Breast epithelium (tissue), 4 donors: ENCODE measurements around the gene GOLGA6L2. TPM values are rescaled to one million over a fixed set of nuclear protein-coding genes. Genes with fewer than 3 reads are reported as not detected.
A peak's percentile ranks its signal among the peaks of the same experiment; 100 is the strongest.

Source experiments
- DNase-seq, 2 donors: peaks; one replicate each; pipeline ENCODE4 v3.0.0-alpha.2; 2019; ENCODE audit warnings: low spot score in 2 of 2
- H3K27ac ChIP-seq, 2 donors: fragments of 200-600 bp; sonication (generic) in 1 of 2; one replicate each; pipeline ENCODE4 v1.5.1; 2016 to 2019; ENCODE audit warnings: mild to moderate bottlenecking in 1 of 2
- H3K27me3 ChIP-seq, 2 donors: fragments of 200-600 bp; sonication (generic) in 1 of 2; one replicate each; pipeline versions ENCODE4 v1.5.1 to v1.6.0; 2017 to 2019; ENCODE audit warnings: control low read depth in 1 of 2, mild to moderate bottlenecking in 1 of 2
- H3K36me3 ChIP-seq: fragments of 200-600 bp; one replicate; pipeline ENCODE4 v1.5.1; 2019
- H3K4me1 ChIP-seq, 2 donors: fragments of 200-600 bp; sonication (generic); one replicate each; pipeline ENCODE4 v1.5.1; 2016 to 2019; ENCODE audit warnings: control low read depth in 1 of 2
- H3K4me3 ChIP-seq, 3 donors: fragments of 200-600 bp; sonication (generic); 1 replicate in 2 of 3; 2 replicates in 1 of 3; pipeline ENCODE4 v1.5.1; 2016 to 2019; ENCODE audit warnings: mild to moderate bottlenecking in 3 of 3, moderate library complexity in 2 of 3
- H3K9me3 ChIP-seq, 2 donors: fragments of 200-600 bp; sonication (generic) in 1 of 2; one replicate each; pipeline ENCODE4 v1.5.1; 2016 to 2019; ENCODE audit warnings: control low read depth in 1 of 2
- CTCF ChIP-seq, 3 donors: fragments of 450-650 bp; IDR thresholded peaks; one replicate each; pipeline ENCODE4 v1.5.1; 2016 to 2017; ENCODE audit warnings: antibody characterized with exemption in 3 of 3, mild to moderate bottlenecking in 3 of 3, moderate library complexity in 3 of 3
- POLR2A ChIP-seq: fragments of 450-650 bp; IDR thresholded peaks from one replicate; pipeline ENCODE4 v1.6.1; 2016; ENCODE audit warnings: antibody characterized with exemption, mild to moderate bottlenecking, moderate library complexity
- POLR2AphosphoS5 ChIP-seq, 3 donors: sonication (generic); formaldehyde crosslinking; IDR thresholded peaks; one replicate each; pipeline ENCODE4 v1.6.1; 2017; ENCODE audit warnings: antibody characterized with exemption in 3 of 3
- intact Hi-C: fragments of 100-400 bp; cut with DNase I; formaldehyde crosslinking; loops from one replicate; pipeline ENCODE4 v1.15.1; 2023; ENCODE audit warnings: low total_unique reads
- total RNA-seq, 3 donors: library from RNA; depleted of rRNA; stranded (reverse); fragments of >200 nt; gene quantifications; one replicate each; pipeline ENCODE4 v1.1.0, GENCODE V29; 2016

Gene GOLGA6L2
- total RNA-seq, 3 donors from 2014 or later, result not detected

GRCh38 chr15:23424111-23424904, 22.7 kb downstream of the GOLGA6L2 start:
- Histone ChIP-seq H3K27ac (no peak overlapping the region), H3K36me3 (no peaks in the 10 kb centered on the region), H3K4me3 (no peak overlapping the region), H3K4me1 (no peaks in the 10 kb centered on the region), H3K27me3 (no peaks in the 10 kb centered on the region), H3K9me3 (no peaks in the 10 kb centered on the region)
- intact Hi-C loops, result no loop called here
- no peak for TF ChIP-seq POLR2A
- no peak for TF ChIP-seq POLR2AphosphoS5 (IDR thresholded peaks at IDR 0.05)
- TF ChIP-seq CTCF (IDR thresholded peaks at IDR 0.05), result no peak
- no peak for DNase-seq

- DNase-seq, result peak in 1 of 2 donors; percentile 27
- Histone ChIP-seq H3K27me3 (no peaks in the 10 kb centered on the region), H3K27ac (no peak overlapping the region), H3K9me3 (no peaks in the 10 kb centered on the region), H3K4me3 (no peak overlapping the region), H3K4me1 (no peaks in the 10 kb centered on the region), H3K36me3 (no peaks in the 10 kb centered on the region)
- intact Hi-C loops, result no loop called here
- TF ChIP-seq POLR2AphosphoS5 (IDR thresholded peaks at IDR 0.05) (no peak), CTCF (IDR thresholded peaks at IDR 0.05) (no peak), POLR2A (no peak)
Observed at GRCh38 chr15:23422946-23423708, 23.9 kb downstream of the GOLGA6L2 start.

- intact Hi-C loops, result no loop called here
- Histone ChIP-seq H3K4me3 (no peak overlapping the region), H3K4me1 (no peaks in the 10 kb centered on the region), H3K27ac (no peak overlapping the region), H3K27me3 (no peaks in the 10 kb centered on the region), H3K36me3 (no peaks in the 10 kb centered on the region), H3K9me3 (no peaks in the 10 kb centered on the region)
- TF ChIP-seq POLR2A (no peak), CTCF (IDR thresholded peaks at IDR 0.05) (no peak), POLR2AphosphoS5 (IDR thresholded peaks at IDR 0.05) (no peak)
- DNase-seq, result peak in 1 of 2 donors; percentile 15
Observed at GRCh38 chr15:23422099-23422945, 24.7 kb downstream of the GOLGA6L2 start.

GRCh38 chr15:23420806-23421575, 26.1 kb downstream of the GOLGA6L2 start:
- DNase-seq, result peak in 1 of 2 donors; percentile 42
- no peaks in the 10 kb centered on the region for H3K27me3 ChIP-seq
- no peak overlapping the region for H3K27ac ChIP-seq
- no peaks in the 10 kb centered on the region for H3K36me3 ChIP-seq
- H3K9me3 ChIP-seq, result peaks cover 0 to 4% of the 10 kb centered on the region in 2 donors
- no peaks in the 10 kb centered on the region for H3K4me1 ChIP-seq
- no peak overlapping the region for H3K4me3 ChIP-seq
- TF ChIP-seq CTCF (IDR thresholded peaks at IDR 0.05) (no peak), POLR2A (no peak), POLR2AphosphoS5 (IDR thresholded peaks at IDR 0.05) (no peak)
- intact Hi-C loops, result no loop called here
